Measurements from ENCODE around the gene CDKAL1.

CDKAL1 gene

DNA sequence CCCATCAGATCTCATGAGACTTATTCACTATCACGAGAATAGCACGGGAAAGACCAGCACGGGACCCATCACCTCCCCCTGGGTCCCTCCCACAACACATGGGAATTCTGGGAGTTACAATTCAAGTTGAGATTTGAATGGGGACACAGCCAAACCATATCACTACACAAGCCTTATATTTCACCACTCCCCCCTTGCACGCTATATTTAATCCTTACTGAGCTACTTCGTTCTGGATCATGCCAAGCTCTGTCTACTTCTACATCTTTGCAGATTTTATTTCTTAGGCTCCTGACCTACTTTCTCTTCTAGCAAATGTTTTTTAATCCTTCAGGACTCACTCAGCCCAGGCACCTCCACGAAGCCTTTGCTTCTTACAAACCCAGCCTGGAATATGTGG is 606.7 kb downstream of the CDKAL1 start:
- DNase-seq, result no peak
- Histone ChIP-seq H3K27me3 (no peaks in the 10 kb centered on the region), H3K36me3 (no peaks in the 10 kb centered on the region), H3K4me3 (no peak overlapping the region), H3K27ac (no peak overlapping the region), H3K9me3 (no peaks in the 10 kb centered on the region), H3K4me1 (no peaks in the 10 kb centered on the region)
- TF ChIP-seq, protein P1, sequence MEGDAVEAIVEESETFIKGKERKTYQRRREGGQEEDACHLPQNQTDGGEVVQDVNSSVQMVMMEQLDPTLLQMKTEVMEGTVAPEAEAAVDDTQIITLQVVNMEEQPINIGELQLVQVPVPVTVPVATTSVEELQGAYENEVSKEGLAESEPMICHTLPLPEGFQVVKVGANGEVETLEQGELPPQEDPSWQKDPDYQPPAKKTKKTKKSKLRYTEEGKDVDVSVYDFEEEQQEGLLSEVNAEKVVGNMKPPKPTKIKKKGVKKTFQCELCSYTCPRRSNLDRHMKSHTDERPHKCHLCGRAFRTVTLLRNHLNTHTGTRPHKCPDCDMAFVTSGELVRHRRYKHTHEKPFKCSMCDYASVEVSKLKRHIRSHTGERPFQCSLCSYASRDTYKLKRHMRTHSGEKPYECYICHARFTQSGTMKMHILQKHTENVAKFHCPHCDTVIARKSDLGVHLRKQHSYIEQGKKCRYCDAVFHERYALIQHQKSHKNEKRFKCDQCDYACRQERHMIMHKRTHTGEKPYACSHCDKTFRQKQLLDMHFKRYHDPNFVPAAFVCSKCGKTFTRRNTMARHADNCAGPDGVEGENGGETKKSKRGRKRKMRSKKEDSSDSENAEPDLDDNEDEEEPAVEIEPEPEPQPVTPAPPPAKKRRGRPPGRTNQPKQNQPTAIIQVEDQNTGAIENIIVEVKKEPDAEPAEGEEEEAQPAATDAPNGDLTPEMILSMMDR (IDR thresholded peaks at IDR 0.05), result no peak
- intact Hi-C loops (cut with DNase I; ENCODE audit: low total_unique reads), result no loop called here

DNA sequence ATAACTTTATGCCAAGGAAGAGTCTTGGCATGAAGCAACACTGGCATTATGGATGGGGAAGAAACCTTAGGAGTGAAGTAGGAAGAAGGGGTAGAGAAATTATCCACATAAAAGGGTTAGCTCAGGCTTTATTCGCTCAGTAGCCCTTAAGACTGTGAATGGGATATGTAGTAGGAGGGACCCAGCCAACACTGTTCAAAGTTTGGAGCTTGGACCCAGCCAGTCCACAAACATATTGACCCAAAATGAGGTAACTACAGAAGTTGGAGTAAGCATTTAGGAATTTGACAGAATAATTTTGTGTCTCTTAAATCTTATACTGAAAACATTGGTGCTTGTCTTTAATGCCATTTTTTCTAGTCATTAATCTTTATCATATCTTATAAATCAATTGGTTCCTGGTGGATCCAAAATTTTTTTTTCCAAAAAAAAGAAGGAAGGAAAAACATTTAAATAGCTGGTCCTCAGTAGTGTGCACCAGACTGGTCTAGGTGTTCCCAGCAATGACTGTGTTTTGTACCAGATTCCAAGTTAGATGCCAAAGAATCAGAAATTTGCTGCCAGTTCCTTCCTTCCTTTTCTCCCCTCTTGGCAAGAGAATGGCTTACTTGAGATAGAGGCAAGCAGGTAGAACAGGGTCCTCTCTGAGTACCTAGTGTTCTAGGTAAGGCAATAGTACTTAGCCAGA is 607.5 kb downstream of the CDKAL1 start:
- Histone ChIP-seq H3K9me3 (no peaks in the 10 kb centered on the region), H3K27ac (no peak overlapping the region)
- intact Hi-C loops (cut with DNase I; ENCODE audit: low total_unique reads), result no loop called here

DNA sequence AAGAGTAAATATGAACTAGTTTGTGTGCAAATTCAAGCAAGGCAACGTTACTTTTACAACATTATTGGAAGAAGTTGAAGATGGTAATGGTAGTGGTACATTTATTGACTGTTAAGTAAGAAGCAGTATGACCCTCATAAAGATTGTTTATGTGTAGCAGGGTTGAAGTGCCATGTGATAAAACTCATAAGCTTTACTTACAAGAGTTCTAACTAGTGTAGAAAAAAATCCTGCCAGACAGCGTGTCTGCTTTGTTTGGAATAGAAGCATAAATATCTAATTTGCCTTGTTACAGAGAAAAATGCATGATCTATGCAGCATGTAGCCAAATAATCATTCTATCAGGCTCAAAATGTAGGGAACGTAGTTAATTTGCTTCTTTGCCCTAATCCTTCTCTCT is 608.5 kb downstream of the CDKAL1 start:
- TF ChIP-seq, protein P1 (IDR thresholded peaks at IDR 0.05), result no peak
- H3K36me3 ChIP-seq, result no peaks in the 10 kb centered on the region
- no peaks in the 10 kb centered on the region for H3K27me3 ChIP-seq
- no peak overlapping the region for H3K4me3 ChIP-seq
- H3K9me3 ChIP-seq, result no peaks in the 10 kb centered on the region
- DNase-seq, result no peak
- intact Hi-C loops (cut with DNase I; ENCODE audit: low total_unique reads), result no loop called here
- no peaks in the 10 kb centered on the region for H3K4me1 ChIP-seq
- H3K27ac ChIP-seq, result no peak overlapping the region

More for the DNA sequence above, 607.5 kb downstream of the CDKAL1 start:
- H3K4me1 ChIP-seq, result no peaks in the 10 kb centered on the region
- DNase-seq, result no peak
- no peaks in the 10 kb centered on the region for H3K36me3 ChIP-seq
- H3K4me3 ChIP-seq, result no peak overlapping the region
- TF ChIP-seq, protein P1 (IDR thresholded peaks at IDR 0.05), result no peak
- H3K27me3 ChIP-seq, result no peaks in the 10 kb centered on the region

DNA sequence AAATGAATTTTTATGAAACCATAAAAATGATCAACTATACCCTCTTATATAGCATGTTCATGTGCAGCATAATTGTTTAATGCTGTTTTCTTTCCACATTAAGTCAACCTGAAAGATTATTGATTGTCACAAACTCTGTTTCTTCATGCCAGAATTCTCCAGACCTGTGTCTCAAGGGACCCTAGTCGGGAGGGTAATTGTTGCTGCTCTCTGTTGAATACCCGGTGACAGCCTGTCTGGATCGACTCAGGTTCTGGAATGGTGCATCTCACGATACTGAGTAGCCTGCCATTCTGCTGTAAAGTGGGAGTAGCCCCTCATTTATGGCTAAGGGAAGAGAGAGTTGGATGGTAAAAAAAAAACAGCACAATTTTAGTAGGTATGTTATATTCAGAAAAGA is 609.4 kb downstream of the CDKAL1 start:
- Histone ChIP-seq H3K27me3 (no peaks in the 10 kb centered on the region), H3K4me3 (no peak overlapping the region), H3K36me3 (no peaks in the 10 kb centered on the region), H3K9me3 (no peaks in the 10 kb centered on the region), H3K27ac (no peak overlapping the region), H3K4me1 (no peaks in the 10 kb centered on the region)
- intact Hi-C loops (cut with DNase I; ENCODE audit: low total_unique reads), result no loop called here
- TF ChIP-seq, protein P1 (IDR thresholded peaks at IDR 0.05), result no peak
- DNase-seq, result no peak

DNA sequence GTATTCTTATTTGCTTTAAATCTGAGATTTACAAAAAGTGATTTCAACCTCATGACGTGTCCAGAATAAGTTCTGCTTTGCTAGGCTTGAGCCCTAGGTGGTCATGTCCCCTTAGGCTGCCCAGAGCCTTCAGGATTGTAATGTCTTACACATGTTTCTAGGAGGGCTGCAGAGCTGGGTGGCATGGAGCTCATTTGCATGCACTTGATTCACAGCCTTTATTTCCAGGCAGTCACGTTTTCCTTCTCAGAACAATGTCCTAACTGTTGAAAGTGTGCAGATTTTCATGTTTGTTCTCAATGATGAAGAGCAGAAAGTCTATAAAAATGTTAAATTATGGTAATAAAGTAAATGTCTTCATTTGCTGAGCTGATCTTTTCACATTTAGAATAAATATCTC is 610.7 kb downstream of the CDKAL1 start:
- DNase-seq, result no peak
- intact Hi-C loops (cut with DNase I; ENCODE audit: low total_unique reads), result no loop called here
- H3K27ac ChIP-seq, result no peak overlapping the region
- no peak overlapping the region for H3K4me3 ChIP-seq
- no peaks in the 10 kb centered on the region for H3K9me3 ChIP-seq
- H3K4me1 ChIP-seq, result no peaks in the 10 kb centered on the region
- H3K27me3 ChIP-seq, result no peaks in the 10 kb centered on the region
- TF ChIP-seq, protein P1 (IDR thresholded peaks at IDR 0.05), result no peak
- no peaks in the 10 kb centered on the region for H3K36me3 ChIP-seq

DNA sequence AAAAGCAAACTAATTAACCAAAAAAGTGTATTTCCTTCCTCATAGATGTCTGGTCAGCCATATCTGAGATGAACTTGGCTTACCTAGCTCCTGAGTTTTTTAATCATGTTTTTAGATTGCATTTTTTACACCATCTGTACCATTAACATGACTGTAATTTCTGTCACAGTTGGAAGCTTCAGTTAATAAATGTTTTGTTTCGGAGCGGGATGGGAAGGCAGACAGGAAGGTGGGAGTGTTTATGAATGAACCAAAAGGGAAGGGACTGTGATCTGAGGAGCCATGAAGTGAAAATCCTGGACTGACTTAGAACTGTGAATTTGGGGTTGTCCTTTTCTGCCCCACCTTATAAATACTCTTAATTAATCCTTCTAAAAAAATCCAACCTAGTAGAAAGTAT is 613.7 kb downstream of the CDKAL1 start:
- no peak for DNase-seq
- Histone ChIP-seq H3K4me3 (no peak overlapping the region), H3K36me3 (no peaks in the 10 kb centered on the region), H3K4me1 (no peaks in the 10 kb centered on the region), H3K27ac (no peak overlapping the region), H3K27me3 (no peaks in the 10 kb centered on the region), H3K9me3 (no peaks in the 10 kb centered on the region)
- intact Hi-C loops (cut with DNase I; ENCODE audit: low total_unique reads), result no loop called here
- TF ChIP-seq, protein P1 (IDR thresholded peaks at IDR 0.05), result no peak

Data from tibial artery (tissue), 4 donors.